ENCODE measurements around the gene CD37. TPM values are rescaled to one million over a fixed set of nuclear protein-coding genes. Genes with fewer than 3 reads are reported as not detected.
"Not testable (repeated sequence)": the region's sequence is repeated elsewhere in the genome, so short reads cannot be mapped to it uniquely, and the experiment has no call there.

Gene CD37
- total and polyA plus RNA-seq, 8 donors = 2.2 to 30.3 (median 6.3) TPM; not detected in 2

GRCh38 chr19:49368711-49369358 is 33.6 kb downstream of the CD37 start:
- peaks cover 0 to 7% (median 3%) of the 10 kb centered on the region in 3 donors for H3K27me3 ChIP-seq
- peaks cover under 1 to 7% (median 4%) of the 10 kb centered on the region in 4 donors for H3K4me1 ChIP-seq
- peaks cover 6 to 25% (median 18%) of the 10 kb centered on the region in 4 donors for H3K9me3 ChIP-seq
- H3K36me3 ChIP-seq = peaks cover 0 to 4% (median 0%) of the 10 kb centered on the region in 4 donors
- H3K4me3 ChIP-seq = no peak overlapping the region
- H3K27ac ChIP-seq = no peak overlapping the region
- no peak for TF ChIP-seq CTCF (IDR thresholded peaks at IDR 0.05)
- no peak for TF ChIP-seq EP300 (IDR thresholded peaks at IDR 0.05)
- no peak for TF ChIP-seq POLR2AphosphoS5 (IDR thresholded peaks at IDR 0.05)
- TF ChIP-seq POLR2A (IDR thresholded peaks at IDR 0.05) = no peak
- no peak for DNase-seq
- WGBS, 5 donors = 79 to 96% (median 92%) methylated on average over 5 of the region's 5 CpGs
- intact Hi-C loops (cut with DNase I; ENCODE audit: low total_unique reads) = no loop called here

- peaks cover 0 to 7% (median 0%) of the 10 kb centered on the region in 3 donors for H3K27me3 ChIP-seq
- peaks cover 6 to 25% (median 18%) of the 10 kb centered on the region in 4 donors for H3K9me3 ChIP-seq
- WGBS, 5 donors = 69 to 93% (median 84%) methylated on average over 3 of the region's 3 CpGs
- DNase-seq = no peak
- peaks cover 0 to 4% (median 0%) of the 10 kb centered on the region in 4 donors for H3K36me3 ChIP-seq
- intact Hi-C loops (cut with DNase I; ENCODE audit: low total_unique reads) = no loop called here
- H3K27ac ChIP-seq = no peak overlapping the region
- H3K4me1 ChIP-seq = no peaks in the 10 kb centered on the region
- TF ChIP-seq POLR2A (IDR thresholded peaks at IDR 0.05) (no peak), EP300 (IDR thresholded peaks at IDR 0.05) (no peak), POLR2AphosphoS5 (IDR thresholded peaks at IDR 0.05) (no peak)
- H3K4me3 ChIP-seq = no peak overlapping the region
These were observed 36.0 kb downstream of the CD37 start for GRCh38 chr19:49371184-49371583.

GRCh38 chr19:49373174-49373573 is 38.0 kb downstream of the CD37 start:
- H3K36me3 ChIP-seq; intact Hi-C loops (cut with DNase I; ENCODE audit: low total_unique reads); H3K27ac ChIP-seq; H3K27me3 ChIP-seq; DNase-seq; H3K4me1 ChIP-seq; H3K4me3 ChIP-seq: not testable (repeated sequence)
- 71 to 85% (median 84%) methylated on average over 3 of the region's 3 CpGs for WGBS, 5 donors
- H3K9me3 ChIP-seq = peaks cover 6 to 23% (median 18%) of the 10 kb centered on the region in 4 donors

GRCh38 chr19:49374665-49375434 is 39.6 kb downstream of the CD37 start:
- intact Hi-C loops (cut with DNase I; ENCODE audit: low total_unique reads) = no loop called here
- Histone ChIP-seq H3K27ac (no peak overlapping the region), H3K27me3 (peaks cover 0 to 7% (median 0%) of the 10 kb centered on the region in 3 donors), H3K36me3 (no peaks in the 10 kb centered on the region), H3K9me3 (peaks cover 0 to 7% (median 4%) of the 10 kb centered on the region in 4 donors), H3K4me3 (no peak overlapping the region), H3K4me1 (no peaks in the 10 kb centered on the region)
- WGBS, 5 donors = 82 to 94% (median 89%) methylated on average over 14 to 16 of the region's 16 CpGs
- no peak for DNase-seq
- TF ChIP-seq POLR2A (IDR thresholded peaks at IDR 0.05) = no peak
- TF ChIP-seq EP300 (IDR thresholded peaks at IDR 0.05) = no peak
- no peak for TF ChIP-seq CTCF (IDR thresholded peaks at IDR 0.05)
- TF ChIP-seq POLR2AphosphoS5 (IDR thresholded peaks at IDR 0.05) = no peak

GRCh38 chr19:49378512-49378911 is 43.3 kb downstream of the CD37 start:
- Histone ChIP-seq H3K4me3 (no peak overlapping the region), H3K27me3 (peaks cover 0 to 7% (median 0%) of the 10 kb centered on the region in 3 donors), H3K27ac (no peak overlapping the region), H3K4me1 (no peaks in the 10 kb centered on the region), H3K9me3 (peaks cover 10 to 19% (median 13%) of the 10 kb centered on the region in 4 donors), H3K36me3 (no peaks in the 10 kb centered on the region)
- TF ChIP-seq CTCF (IDR thresholded peaks at IDR 0.05) (no peak), EP300 (IDR thresholded peaks at IDR 0.05) (no peak), POLR2AphosphoS5 (IDR thresholded peaks at IDR 0.05) (no peak), POLR2A (IDR thresholded peaks at IDR 0.05) (no peak)
- WGBS, 5 donors = 68 to 84% (median 75%) methylated on average over 3 of the region's 3 CpGs
- no peak for DNase-seq
- intact Hi-C loops (cut with DNase I; ENCODE audit: low total_unique reads) = no loop called here
